ENCODE measurements around the gene LINC00632.

LINC00632 gene

DNA sequence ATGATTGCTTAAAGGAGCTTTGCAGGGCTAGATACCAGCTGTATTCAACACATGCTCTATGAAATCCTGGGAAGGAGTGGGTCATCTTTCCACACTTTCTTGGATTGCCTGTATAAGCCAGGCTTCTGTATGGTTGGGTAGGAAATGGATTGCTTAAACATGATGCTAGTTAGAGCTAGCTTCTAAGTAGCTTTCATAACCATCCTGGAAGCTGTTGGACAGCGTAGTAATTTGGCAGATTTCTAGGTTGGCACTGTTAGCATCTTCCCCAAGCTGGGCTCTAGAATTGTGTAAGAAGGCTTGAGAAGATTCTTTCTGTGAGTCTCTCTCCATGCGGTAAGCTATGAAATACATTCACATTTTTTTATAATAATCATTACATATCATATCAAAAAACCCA, 127.3 kb downstream of the LINC00632 start:
- ChIA-PET POLR2A (no interaction called here), CTCF (interaction anchor here (1.8 kb wide), 1 partner anchor 11 kb away, joined by 6 read pairs; no protein-coding TSS in a partner anchor)
- DNase-seq, result peak; percentile 3 to 39 (median 24)
- peaks cover 0 to under 1% (median 0%) of the 10 kb centered on the region in 5 experiments for H3K27me3 ChIP-seq (replicated peaks in 2 of 5; ENCODE audit: control insufficient read depth in 4 of 5, insufficient read depth in 5 of 5, low read length in 4 of 5)
- 50% methylated on average over 1 of the region's 2 CpGs for WGBS (ENCODE audit: insufficient coverage)
- no peak overlapping the region for H3K27ac ChIP-seq (ENCODE audit: insufficient read depth in 1 of 2, low read depth in 1 of 2, low read length in 2 of 2, poor library complexity in 1 of 2, severe bottlenecking in 2 of 2)
- H3K36me3 ChIP-seq (ENCODE audit: control insufficient read depth in 4 of 4, insufficient read depth in 4 of 4, low read length in 3 of 4), result no peaks in the 10 kb centered on the region
- peaks cover 0 to 15% (median 3%) of the 10 kb centered on the region in 4 experiments for H3K4me1 ChIP-seq (ENCODE audit: control extremely low read depth in 1 of 4, control insufficient read depth in 4 of 4, insufficient read depth in 4 of 4, low read length in 3 of 4)
- no peaks in the 10 kb centered on the region for H3K9me3 ChIP-seq (ENCODE audit: control extremely low read depth in 1 of 5, control insufficient read depth in 4 of 5, insufficient read depth in 2 of 5, low read depth in 1 of 5, low read length in 4 of 5)
- no peak overlapping the region for H3K4me3 ChIP-seq (ENCODE audit: control insufficient read depth in 1 of 7, extremely low read depth in 1 of 7, insufficient read depth in 4 of 7, low read depth in 2 of 7, low read length in 6 of 7)
